Neural progenitor cell (in vitro differentiated cells): ENCODE data around the gene CHTOP. TPM values are rescaled to one million over a fixed set of nuclear protein-coding genes. Genes with fewer than 3 reads are reported as not detected.
"Not testable (repeated sequence)": the region's sequence is repeated elsewhere in the genome, so short reads cannot be mapped to it uniquely, and the experiment has no call there.

Experiments used
- DNase-seq: peaks from one replicate; pipeline ENCODE4 v3.0.0-alpha.2; 2016; ENCODE audit warnings: low spot score
- H2AFZ ChIP-seq: fragments of 200-600 bp; sonication (generic); replicated peaks from 2 replicates; pipeline ENCODE4 v1.6.1; 2016; ENCODE audit warnings: antibody characterized with exemption
- H3F3A ChIP-seq: fragments of 200-600 bp; sonication (generic); 2 replicates; pipeline ENCODE4 v1.6.1; 2016; ENCODE audit warnings: antibody characterized with exemption, low read depth
- H3K27ac ChIP-seq: fragments of 200-600 bp; sonication (generic); 2 replicates; pipeline ENCODE4 v1.5.1; 2016; ENCODE audit warnings: mild to moderate bottlenecking
- H3K27me3 ChIP-seq: fragments of 200-600 bp; sonication (generic); 2 replicates; pipeline ENCODE4 v1.6.1; 2016; ENCODE audit warnings: mild to moderate bottlenecking, moderate library complexity
- H3K36me3 ChIP-seq: fragments of 200-600 bp; sonication (generic); 2 replicates; pipeline ENCODE4 v1.5.1; 2016
- H3K4me1 ChIP-seq: fragments of 200-600 bp; sonication (generic); 2 replicates; pipeline ENCODE4 v1.6.1; 2016; ENCODE audit warnings: mixed run types
- H3K4me2 ChIP-seq: fragments of 200-600 bp; sonication (generic); 2 replicates; pipeline ENCODE4 v1.6.1; 2016
- H3K4me3 ChIP-seq: fragments of 200-600 bp; sonication (generic); 2 replicates; pipeline ENCODE4 v1.5.1; 2016
- H3K79me2 ChIP-seq: fragments of 200-600 bp; sonication (generic); 2 replicates; pipeline ENCODE4 v1.6.1; 2016; ENCODE audit warnings: low read depth
- H3K9ac ChIP-seq: fragments of 200-600 bp; sonication (generic); 2 replicates; pipeline ENCODE4 v1.6.1; 2016
- H3K9me3 ChIP-seq: fragments of 200-600 bp; sonication (generic); 2 replicates; pipeline ENCODE4 v1.5.1; 2016; ENCODE audit warnings: low read depth
- H4K20me1 ChIP-seq: fragments of 200-600 bp; sonication (generic); 2 replicates; pipeline ENCODE4 v1.6.1; 2016; ENCODE audit warnings: low read depth
- H3K27ac Mint-ChIP-seq: 3 replicates; pipeline ENCODE4 v1.8.0; 2021; ENCODE audit warnings: mixed read lengths
- H3K27me3 Mint-ChIP-seq: 2 replicates; pipeline ENCODE4 v1.8.0; 2022; ENCODE audit warnings: low read depth, mild to moderate bottlenecking, inconsistent platforms, moderate library complexity, mixed read lengths; ENCODE audit not compliant: insufficient read depth
- H3K36me3 Mint-ChIP-seq: 3 replicates; pipeline ENCODE4 v1.8.0; 2021; ENCODE audit warnings: mixed read lengths
- H3K4me1 Mint-ChIP-seq: 3 replicates; pipeline ENCODE4 v1.8.0; 2021; ENCODE audit warnings: mixed read lengths
- H3K4me3 Mint-ChIP-seq: 3 replicates; pipeline ENCODE4 v1.8.0; 2021; ENCODE audit warnings: mild to moderate bottlenecking, moderate library complexity, mixed read lengths
- H3K9me3 Mint-ChIP-seq: 3 replicates; pipeline ENCODE4 v1.8.0; 2020; ENCODE audit warnings: mixed read lengths
- CTCF ChIP-seq: fragments of 200-600 bp; sonication (generic); IDR thresholded peaks from 2 replicates; pipeline ENCODE4 v1.5.1; 2017; ENCODE audit warnings: antibody characterized with exemption, mild to moderate bottlenecking
- EZH2 ChIP-seq: fragments of 200-600 bp; sonication (generic); IDR thresholded peaks from 2 replicates; pipeline ENCODE4 v1.6.1; 2017; ENCODE audit warnings: antibody characterized with exemption, mild to moderate bottlenecking, moderate library complexity
- EZH2phosphoT487 ChIP-seq: fragments of 200-600 bp; sonication (generic); IDR thresholded peaks from 2 replicates; pipeline ENCODE4 v1.6.1; 2017; ENCODE audit warnings: antibody characterized with exemption
- total RNA-seq: library from RNA; depleted of rRNA; stranded (reverse); fragments of >200 nt; gene quantifications from 2 replicates; pipeline ENCODE4 v1.2.3, GENCODE V29; 2015; ENCODE audit warnings: low replicate concordance

CHTOP gene
- total RNA-seq, 1 donor from 2014 or later, result 96.1 TPM

- no peaks in the 10 kb centered on the region for H3K9me3 Mint-ChIP-seq
- H3K4me1 Mint-ChIP-seq, result peaks cover 16% of the 10 kb centered on the region
- H3K9me3 ChIP-seq, result no peaks in the 10 kb centered on the region
- peaks cover 43% of the 10 kb centered on the region for H3K36me3 ChIP-seq
- H3K4me2 ChIP-seq, result no peak overlapping the region
- TF ChIP-seq CTCF (no peak), EZH2phosphoT487 (no peak), EZH2 (no peak)
- peaks cover 8% of the 10 kb centered on the region for H3K4me1 ChIP-seq
- no peak overlapping the region for H2AFZ ChIP-seq
- peaks cover 57% of the 10 kb centered on the region for H4K20me1 ChIP-seq
- H3K36me3 Mint-ChIP-seq, result peaks cover 32% of the 10 kb centered on the region
- no peak overlapping the region for H3K27ac ChIP-seq
- H3K27me3 ChIP-seq, result no peaks in the 10 kb centered on the region
- no peak overlapping the region for H3K4me3 Mint-ChIP-seq
- H3K4me3 ChIP-seq, result no peak overlapping the region
- peaks cover 2% of the 10 kb centered on the region for H3K27me3 Mint-ChIP-seq
- H3K79me2 ChIP-seq, result peaks cover 93% of the 10 kb centered on the region
- DNase-seq, result no peak
- no peak overlapping the region for H3K9ac ChIP-seq
- H3K27ac Mint-ChIP-seq, result no peak overlapping the region
- H3F3A ChIP-seq, result peaks cover 36% of the 10 kb centered on the region
Measured at GRCh38 chr1:153638261-153638660, 4.4 kb downstream of the CHTOP start.

DNA sequence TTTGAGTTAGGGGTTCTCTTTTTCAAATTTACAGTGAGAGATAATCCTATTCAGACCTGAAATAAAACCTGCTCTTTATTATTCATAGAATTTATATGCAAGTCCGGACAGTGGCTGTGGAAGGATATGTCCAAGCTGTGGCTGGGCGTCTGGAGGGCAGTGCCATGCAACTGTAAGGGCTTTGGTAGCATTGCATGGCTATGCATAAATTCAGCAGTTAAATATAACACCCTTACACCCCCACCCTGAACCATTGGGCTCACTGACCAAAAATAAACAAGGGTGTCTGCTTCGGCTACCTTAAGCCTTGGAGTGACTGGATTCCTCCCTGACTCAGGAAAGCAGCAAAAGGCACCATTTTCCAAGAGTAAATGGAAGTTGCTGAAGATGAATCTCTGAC, 5.4 kb downstream of the CHTOP start:
- H3K4me3 ChIP-seq, result no peak overlapping the region
- peaks cover 94% of the 10 kb centered on the region for H3K79me2 ChIP-seq
- H3K4me1 Mint-ChIP-seq, result peaks cover 13% of the 10 kb centered on the region
- H3K4me2 ChIP-seq, result no peak overlapping the region
- peaks cover 8% of the 10 kb centered on the region for H3K4me1 ChIP-seq
- H3K9me3 ChIP-seq, result no peaks in the 10 kb centered on the region
- no peak overlapping the region for H2AFZ ChIP-seq
- no peak overlapping the region for H3K27ac Mint-ChIP-seq
- no peak overlapping the region for H3K27ac ChIP-seq
- no peaks in the 10 kb centered on the region for H3K27me3 ChIP-seq
- no peak overlapping the region for H3K4me3 Mint-ChIP-seq
- H3K9me3 Mint-ChIP-seq, result no peaks in the 10 kb centered on the region
- peaks cover 50% of the 10 kb centered on the region for H3K36me3 ChIP-seq
- peaks cover 66% of the 10 kb centered on the region for H4K20me1 ChIP-seq
- no peak overlapping the region for H3K9ac ChIP-seq
- no peak for TF ChIP-seq CTCF
- TF ChIP-seq EZH2, result no peak
- no peak for TF ChIP-seq EZH2phosphoT487
- no peak for DNase-seq
- no peaks in the 10 kb centered on the region for H3K27me3 Mint-ChIP-seq
- H3K36me3 Mint-ChIP-seq, result peaks cover 37% of the 10 kb centered on the region
- peaks cover 42% of the 10 kb centered on the region for H3F3A ChIP-seq

DNA sequence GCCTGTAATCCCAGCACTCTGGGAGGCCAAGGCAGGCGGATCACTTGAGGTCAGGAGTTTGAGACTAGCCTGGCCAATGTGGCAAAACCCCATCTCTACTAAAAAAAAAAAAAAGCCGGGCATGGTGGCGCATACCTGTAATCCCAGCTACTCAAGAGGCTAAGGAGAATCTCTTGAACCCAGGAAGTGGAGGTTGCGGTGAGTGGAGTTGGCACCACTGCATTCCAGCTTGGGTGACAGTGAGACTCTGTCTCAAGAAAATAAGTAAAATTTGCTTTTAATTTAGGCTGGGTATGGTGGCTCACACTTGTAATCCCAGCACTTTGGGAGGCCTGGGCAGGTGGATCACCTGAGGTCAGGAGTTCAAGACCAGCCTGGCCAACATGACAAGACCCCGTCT, 6.3 kb downstream of the CHTOP start:
- not testable (repeated sequence) for H3K9ac ChIP-seq, DNase-seq, H3K4me3 ChIP-seq, H3K4me3 Mint-ChIP-seq, H2AFZ ChIP-seq, H3K27me3 ChIP-seq, H3K27me3 Mint-ChIP-seq, H3K9me3 Mint-ChIP-seq, H3K4me2 ChIP-seq, H3K27ac Mint-ChIP-seq, H3K4me1 Mint-ChIP-seq, H3K27ac ChIP-seq, H3K4me1 ChIP-seq, H3K9me3 ChIP-seq
- H3K36me3 Mint-ChIP-seq, result peaks cover 37% of the 10 kb centered on the region
- H3K79me2 ChIP-seq, result peaks cover 85% of the 10 kb centered on the region
- peaks cover 48% of the 10 kb centered on the region for H3F3A ChIP-seq
- peaks cover 59% of the 10 kb centered on the region for H4K20me1 ChIP-seq
- peaks cover 54% of the 10 kb centered on the region for H3K36me3 ChIP-seq

- no peak overlapping the region for H3K9ac ChIP-seq
- no peak overlapping the region for H2AFZ ChIP-seq
- DNase-seq, result no peak
- TF ChIP-seq CTCF, result no peak
- TF ChIP-seq EZH2phosphoT487, result no peak
- no peak for TF ChIP-seq EZH2
- H3K4me2 ChIP-seq, result no peak overlapping the region
- H3K27ac ChIP-seq, result no peak overlapping the region
- Mint-ChIP-seq H3K9me3 (no peaks in the 10 kb centered on the region), H3K4me1 (peaks cover 5% of the 10 kb centered on the region), H3K36me3 (peaks cover 39% of the 10 kb centered on the region), H3K27me3 (no peaks in the 10 kb centered on the region), H3K4me3 (no peak overlapping the region), H3K27ac (no peak overlapping the region)
- no peaks in the 10 kb centered on the region for H3K4me1 ChIP-seq
- peaks cover 79% of the 10 kb centered on the region for H3K79me2 ChIP-seq
- H3K4me3 ChIP-seq, result no peak overlapping the region
- peaks cover 54% of the 10 kb centered on the region for H3F3A ChIP-seq
- no peaks in the 10 kb centered on the region for H3K27me3 ChIP-seq
- H4K20me1 ChIP-seq, result peaks cover 52% of the 10 kb centered on the region
- peaks cover 54% of the 10 kb centered on the region for H3K36me3 ChIP-seq
- no peaks in the 10 kb centered on the region for H3K9me3 ChIP-seq
Measured at GRCh38 chr1:153640861-153641260, 7.0 kb downstream of the CHTOP start.
